Measurements from ENCODE around the gene PTPRJ. TPM values are rescaled to one million over a fixed set of nuclear protein-coding genes. Genes with fewer than 3 reads are reported as not detected.

The PTPRJ gene
- total and polyA plus RNA-seq, 2 experiments from 2014 or later: 4.5 to 9.5 TPM

- Histone ChIP-seq H3K79me2 (ENCODE audit: insufficient read depth) (peaks cover 93% of the 10 kb centered on the region), H3K9ac (no peak overlapping the region), H3K4me2 (ENCODE audit: unreplicated experiment) (no peak overlapping the region), H3K4me3 (no peak overlapping the region), H3K27me3 (replicated peaks; ENCODE audit: insufficient read depth) (no peaks in the 10 kb centered on the region), H3K9me3 (ENCODE audit: low read depth) (no peaks in the 10 kb centered on the region), H3K36me3 (ENCODE audit: low read depth) (no peaks in the 10 kb centered on the region), H3K4me1 (ENCODE audit: insufficient read depth) (peaks cover 31% of the 10 kb centered on the region), H3F3A (ENCODE audit: insufficient read depth) (peaks cover 11% of the 10 kb centered on the region), H3K9me2 (ENCODE audit: insufficient read depth) (no peaks in the 10 kb centered on the region), H4K20me1 (ENCODE audit: insufficient read depth) (no peaks in the 10 kb centered on the region; the same call in 1 of the 2 replicates), H3K27ac (no peak overlapping the region), H2AFZ (no peak overlapping the region)
- TF ChIP-seq EZH2phosphoT487 (IDR thresholded peaks at IDR 0.05; ENCODE audit: insufficient read depth, low read depth): no peak
- TF ChIP-seq EZH2 (IDR thresholded peaks at IDR 0.05; ENCODE audit: insufficient read depth, poor library complexity, severe bottlenecking): no peak
- WGBS, 2 experiments (ENCODE audit: low coverage in 1 of 2, low lambda C conversion rate in 2 of 2, missing lambda C conversion rate in 2 of 2): 98 to 100% methylated on average over 5 of the region's 5 CpGs
- no peak for DNase-seq
- in situ Hi-C loops (cut with MboI): loop anchor here (10.0 kb wide), 1 partner anchor 64 kb away; no protein-coding TSS in a partner anchor
Measured at GRCh38 chr11:48000432-48000831, 20.1 kb downstream of the PTPRJ start.

GRCh38 chr11:48001438-48002021, 21.2 kb downstream of the PTPRJ start:
- H3K9me2 ChIP-seq (ENCODE audit: insufficient read depth): no peaks in the 10 kb centered on the region
- peaks cover 94% of the 10 kb centered on the region for H3K79me2 ChIP-seq (ENCODE audit: insufficient read depth)
- in situ Hi-C loops (cut with MboI): loop anchor here (10.0 kb wide), 1 partner anchor 63 kb away; no protein-coding TSS in a partner anchor
- TF ChIP-seq EZH2phosphoT487 (IDR thresholded peaks at IDR 0.05; ENCODE audit: insufficient read depth, low read depth) (no peak), EZH2 (IDR thresholded peaks at IDR 0.05; ENCODE audit: insufficient read depth, poor library complexity, severe bottlenecking) (no peak)
- H3F3A ChIP-seq (ENCODE audit: insufficient read depth): peaks cover 22% of the 10 kb centered on the region
- no peak overlapping the region for H3K4me3 ChIP-seq
- H3K9me3 ChIP-seq (ENCODE audit: low read depth): no peaks in the 10 kb centered on the region
- peaks cover 42% of the 10 kb centered on the region for H3K4me1 ChIP-seq (ENCODE audit: insufficient read depth)
- no peak overlapping the region for H2AFZ ChIP-seq
- H3K36me3 ChIP-seq (ENCODE audit: low read depth): no peaks in the 10 kb centered on the region
- H3K4me2 ChIP-seq (ENCODE audit: unreplicated experiment): no peak overlapping the region
- H3K27me3 ChIP-seq (replicated peaks; ENCODE audit: insufficient read depth): no peaks in the 10 kb centered on the region
- no peaks in the 10 kb centered on the region; the same call in 1 of the 2 replicates for H4K20me1 ChIP-seq (ENCODE audit: insufficient read depth)
- H3K9ac ChIP-seq: no peak overlapping the region
- peak; percentile 73 for DNase-seq
- H3K27ac ChIP-seq: peak overlapping the region; percentile 15; the same call in 1 of the 2 replicates
- 94 to 95% methylated on average over 2 of the region's 2 CpGs for WGBS, 2 experiments (ENCODE audit: low coverage in 1 of 2, low lambda C conversion rate in 2 of 2, missing lambda C conversion rate in 2 of 2)

GRCh38 chr11:48002561-48002960, 22.2 kb downstream of the PTPRJ start:
- TF ChIP-seq EZH2phosphoT487 (IDR thresholded peaks at IDR 0.05; ENCODE audit: insufficient read depth, low read depth) (no peak), EZH2 (IDR thresholded peaks at IDR 0.05; ENCODE audit: insufficient read depth, poor library complexity, severe bottlenecking) (no peak)

GRCh38 chr11:48003926-48004325, 23.6 kb downstream of the PTPRJ start:
- Histone ChIP-seq H3K9me2 (ENCODE audit: insufficient read depth) (no peaks in the 10 kb centered on the region), H3K27ac (no peak overlapping the region), H3K9me3 (ENCODE audit: low read depth) (no peaks in the 10 kb centered on the region), H3K4me1 (ENCODE audit: insufficient read depth) (peaks cover 44% of the 10 kb centered on the region), H3K36me3 (ENCODE audit: low read depth) (no peaks in the 10 kb centered on the region), H3K79me2 (ENCODE audit: insufficient read depth) (peaks cover 87% of the 10 kb centered on the region), H3K4me3 (no peak overlapping the region), H2AFZ (no peak overlapping the region), H3F3A (ENCODE audit: insufficient read depth) (peaks cover 43% of the 10 kb centered on the region), H3K27me3 (replicated peaks; ENCODE audit: insufficient read depth) (no peaks in the 10 kb centered on the region), H3K9ac (no peak overlapping the region), H4K20me1 (ENCODE audit: insufficient read depth) (no peaks in the 10 kb centered on the region; the same call in 1 of the 2 replicates), H3K4me2 (ENCODE audit: unreplicated experiment) (no peak overlapping the region)
- whole genome bisulfite sequencing, 2 experiments (ENCODE audit: low coverage in 1 of 2, low lambda C conversion rate in 2 of 2, missing lambda C conversion rate in 2 of 2): 92 to 97% methylated on average over 2 of the region's 2 CpGs
- TF ChIP-seq EZH2 (IDR thresholded peaks at IDR 0.05; ENCODE audit: insufficient read depth, poor library complexity, severe bottlenecking): no peak
- no peak for TF ChIP-seq EZH2phosphoT487 (IDR thresholded peaks at IDR 0.05; ENCODE audit: insufficient read depth, low read depth)
- in situ Hi-C loops (cut with MboI): loop anchor here (10.0 kb wide), 1 partner anchor 61 kb away; no protein-coding TSS in a partner anchor
- no peak for DNase-seq

More at GRCh38 chr11:48002561-48002960, 22.2 kb downstream of the PTPRJ start:
- H3K36me3 ChIP-seq (ENCODE audit: low read depth): no peaks in the 10 kb centered on the region
- no peaks in the 10 kb centered on the region for H3K9me3 ChIP-seq (ENCODE audit: low read depth)
- H3K79me2 ChIP-seq (ENCODE audit: insufficient read depth): peaks cover 87% of the 10 kb centered on the region
- H2AFZ ChIP-seq: no peak overlapping the region
- no peaks in the 10 kb centered on the region for H3K27me3 ChIP-seq (replicated peaks; ENCODE audit: insufficient read depth)
- H3K4me2 ChIP-seq (ENCODE audit: unreplicated experiment): no peak overlapping the region
- DNase-seq: no peak
- in situ Hi-C loops (cut with MboI): loop anchor here (10.0 kb wide), 1 partner anchor 62 kb away; no protein-coding TSS in a partner anchor
- H3K4me1 ChIP-seq (ENCODE audit: insufficient read depth): peaks cover 47% of the 10 kb centered on the region
- H3K9me2 ChIP-seq (ENCODE audit: insufficient read depth): no peaks in the 10 kb centered on the region
- H4K20me1 ChIP-seq (ENCODE audit: insufficient read depth): no peaks in the 10 kb centered on the region; the same call in 1 of the 2 replicates
- H3K4me3 ChIP-seq: no peak overlapping the region
- peaks cover 32% of the 10 kb centered on the region for H3F3A ChIP-seq (ENCODE audit: insufficient read depth)
- H3K9ac ChIP-seq: no peak overlapping the region
- 89 to 93% methylated on average over 4 of the region's 4 CpGs for WGBS, 2 experiments (ENCODE audit: low coverage in 1 of 2, low lambda C conversion rate in 2 of 2, missing lambda C conversion rate in 2 of 2)
- H3K27ac ChIP-seq: no peak overlapping the region
